ENCODE measurements around the gene SLC7A1.

The SLC7A1 gene

DNA sequence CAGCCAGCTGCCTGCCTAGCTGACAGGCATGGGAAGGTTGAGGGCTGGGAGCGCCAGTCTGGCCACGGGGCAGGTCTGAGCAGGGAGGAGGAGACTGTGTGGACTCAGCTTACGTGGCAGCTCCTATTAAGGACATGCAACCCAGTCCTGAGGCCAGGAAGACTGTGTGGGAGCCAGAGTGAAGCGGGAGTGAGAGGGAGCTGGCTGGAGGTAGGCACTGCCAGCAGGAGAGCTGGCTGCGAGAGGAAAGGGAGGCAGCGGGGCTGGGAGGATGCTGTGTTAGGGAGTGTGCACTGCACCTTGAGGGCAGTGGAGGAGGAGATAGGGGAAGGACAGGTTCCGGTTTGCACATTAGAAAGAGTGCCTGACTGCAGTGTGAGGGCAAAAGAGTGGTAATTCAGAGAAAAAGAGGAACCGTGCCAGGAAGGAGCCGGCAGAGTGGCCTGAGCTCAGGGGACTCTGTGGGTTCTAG, 99.2 kb downstream of the SLC7A1 start:
- no peak overlapping the region for H4K8ac ChIP-seq (ENCODE audit: low read length)
- no peaks in the 10 kb centered on the region for H3K79me1 ChIP-seq (replicated peaks; ENCODE audit: low read length, poor library complexity, severe bottlenecking)
- no peak overlapping the region for H3K27ac ChIP-seq (ENCODE audit: low read length, poor library complexity, severe bottlenecking)
- H2BK120ac ChIP-seq (ENCODE audit: low read depth, low read length) = no peak overlapping the region
- peak overlapping the region in 1 of 2 experiments; percentile 68 for H3K14ac ChIP-seq (ENCODE audit: low read length in 2 of 2)
- peak overlapping the region; percentile 23 for H4K91ac ChIP-seq (ENCODE audit: low read length)
- no peak overlapping the region for H2BK5ac ChIP-seq (ENCODE audit: low read depth, low read length, poor library complexity, severe bottlenecking)
- no peak overlapping the region for H3K4me3 ChIP-seq (ENCODE audit: insufficient read depth in 1 of 2, low read depth in 1 of 2, low read length in 2 of 2)
- no peaks in the 10 kb centered on the region for H3K9me3 ChIP-seq (ENCODE audit: control insufficient read depth, low read length)
- H3K27me3 ChIP-seq (ENCODE audit: control insufficient read depth in 1 of 2, insufficient read depth in 1 of 2, low read length in 2 of 2) = peaks cover 12 to 22% of the 10 kb centered on the region in 2 experiments
- no peak for DNase-seq
- H3K18ac ChIP-seq (ENCODE audit: low read depth in 1 of 2, low read length in 2 of 2) = peak overlapping the region in 1 of 2 experiments; percentile 14
- H2AFZ ChIP-seq (ENCODE audit: low read depth, low read length) = no peak overlapping the region
- H3K36me3 ChIP-seq (ENCODE audit: control insufficient read depth in 1 of 2, insufficient read depth in 2 of 2, low read depth in 1 of 2, low read length in 2 of 2) = no peaks in the 10 kb centered on the region
- peak overlapping the region in 1 of 2 experiments; percentile 16 for H3K23ac ChIP-seq (ENCODE audit: low read length in 2 of 2)
- 92% methylated on average over 9 of the region's 9 CpGs for WGBS
- H3K4me1 ChIP-seq (ENCODE audit: control insufficient read depth, insufficient read depth, low read depth, low read length) = peaks cover 30% of the 10 kb centered on the region
- no peak overlapping the region for H2AK5ac ChIP-seq (ENCODE audit: low read length, severe bottlenecking)
- no peak overlapping the region for H2BK15ac ChIP-seq (ENCODE audit: low read depth, poor library complexity, severe bottlenecking)
- no peak overlapping the region for H3K9ac ChIP-seq (ENCODE audit: low read length)
- H3K4me2 ChIP-seq (ENCODE audit: low read length, poor library complexity, severe bottlenecking) = no peak overlapping the region
- H3K4ac ChIP-seq (ENCODE audit: low read depth in 1 of 2, low read length in 2 of 2) = no peak overlapping the region
- peak overlapping the region in 1 of 2 experiments; percentile 7 for H2BK12ac ChIP-seq (ENCODE audit: low read length in 2 of 2)

DNA sequence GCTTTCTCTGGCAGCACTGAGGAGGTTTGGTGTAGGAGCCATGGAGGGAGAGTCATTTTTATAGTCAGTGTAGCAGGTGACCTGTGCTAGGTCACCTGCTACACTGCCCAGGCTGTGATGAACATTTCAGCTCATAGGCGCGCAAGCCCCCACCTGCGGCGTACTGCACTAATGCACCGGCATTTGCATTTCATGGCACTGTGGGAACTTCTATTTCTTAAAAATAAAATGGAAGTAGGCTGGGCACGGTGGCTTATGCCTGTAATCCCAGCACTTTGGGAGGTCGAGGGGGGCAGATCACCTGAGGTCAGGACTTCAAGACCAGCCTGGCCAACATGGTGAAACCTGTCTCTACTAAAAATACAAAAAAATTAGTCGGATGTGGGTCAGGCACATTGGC, 101.0 kb downstream of the SLC7A1 start:
- Histone ChIP-seq H4K91ac (ENCODE audit: low read length) (no peak overlapping the region), H3K9ac (ENCODE audit: low read length) (no peak overlapping the region), H2AFZ (ENCODE audit: low read depth, low read length) (no peak overlapping the region), H3K79me1 (replicated peaks; ENCODE audit: low read length, poor library complexity, severe bottlenecking) (no peaks in the 10 kb centered on the region), H4K8ac (ENCODE audit: low read length) (no peak overlapping the region), H2BK120ac (ENCODE audit: low read depth, low read length) (no peak overlapping the region), H3K4me2 (ENCODE audit: low read length, poor library complexity, severe bottlenecking) (no peak overlapping the region), H3K27me3 (ENCODE audit: control insufficient read depth in 1 of 2, insufficient read depth in 1 of 2, low read length in 2 of 2) (peaks cover 12 to 20% of the 10 kb centered on the region in 2 experiments), H3K23ac (ENCODE audit: low read length in 2 of 2) (no peak overlapping the region), H3K14ac (ENCODE audit: low read length in 2 of 2) (no peak overlapping the region), H3K4me3 (ENCODE audit: insufficient read depth in 1 of 2, low read depth in 1 of 2, low read length in 2 of 2) (no peak overlapping the region), H2BK15ac (ENCODE audit: low read depth, poor library complexity, severe bottlenecking) (no peak overlapping the region), H3K4me1 (ENCODE audit: control insufficient read depth, insufficient read depth, low read depth, low read length) (peaks cover 22% of the 10 kb centered on the region), H3K9me3 (ENCODE audit: control insufficient read depth, low read length) (no peaks in the 10 kb centered on the region), H2AK5ac (ENCODE audit: low read length, severe bottlenecking) (no peak overlapping the region), H3K4ac (ENCODE audit: low read depth in 1 of 2, low read length in 2 of 2) (no peak overlapping the region), H2BK5ac (ENCODE audit: low read depth, low read length, poor library complexity, severe bottlenecking) (no peak overlapping the region), H3K18ac (ENCODE audit: low read depth in 1 of 2, low read length in 2 of 2) (no peak overlapping the region), H3K36me3 (ENCODE audit: control insufficient read depth in 1 of 2, insufficient read depth in 2 of 2, low read depth in 1 of 2, low read length in 2 of 2) (no peaks in the 10 kb centered on the region), H2BK12ac (ENCODE audit: low read length in 2 of 2) (no peak overlapping the region), H3K27ac (ENCODE audit: low read length, poor library complexity, severe bottlenecking) (no peak overlapping the region)
- WGBS = 96% methylated on average over 8 of the region's 8 CpGs
- no peak for DNase-seq

- Histone ChIP-seq H3K14ac (ENCODE audit: low read length in 2 of 2) (no peak overlapping the region), H3K4me2 (ENCODE audit: low read length, poor library complexity, severe bottlenecking) (no peak overlapping the region), H2AK5ac (ENCODE audit: low read length, severe bottlenecking) (no peak overlapping the region), H3K9me3 (ENCODE audit: control insufficient read depth, low read length) (no peaks in the 10 kb centered on the region), H3K79me1 (replicated peaks; ENCODE audit: low read length, poor library complexity, severe bottlenecking) (no peaks in the 10 kb centered on the region), H2BK5ac (ENCODE audit: low read depth, low read length, poor library complexity, severe bottlenecking) (no peak overlapping the region), H4K91ac (ENCODE audit: low read length) (no peak overlapping the region), H2BK12ac (ENCODE audit: low read length in 2 of 2) (no peak overlapping the region), H3K27me3 (ENCODE audit: control insufficient read depth in 1 of 2, insufficient read depth in 1 of 2, low read length in 2 of 2) (peaks cover 12 to 18% of the 10 kb centered on the region in 2 experiments), H3K4me3 (ENCODE audit: insufficient read depth in 1 of 2, low read depth in 1 of 2, low read length in 2 of 2) (no peak overlapping the region), H4K8ac (ENCODE audit: low read length) (no peak overlapping the region), H2BK15ac (ENCODE audit: low read depth, poor library complexity, severe bottlenecking) (no peak overlapping the region), H3K4me1 (ENCODE audit: control insufficient read depth, insufficient read depth, low read depth, low read length) (peaks cover 22% of the 10 kb centered on the region), H3K18ac (ENCODE audit: low read depth in 1 of 2, low read length in 2 of 2) (no peak overlapping the region), H3K36me3 (ENCODE audit: control insufficient read depth in 1 of 2, insufficient read depth in 2 of 2, low read depth in 1 of 2, low read length in 2 of 2) (no peaks in the 10 kb centered on the region), H3K23ac (ENCODE audit: low read length in 2 of 2) (no peak overlapping the region), H2AFZ (ENCODE audit: low read depth, low read length) (no peak overlapping the region), H3K4ac (ENCODE audit: low read depth in 1 of 2, low read length in 2 of 2) (no peak overlapping the region), H3K27ac (ENCODE audit: low read length, poor library complexity, severe bottlenecking) (no peak overlapping the region), H2BK120ac (ENCODE audit: low read depth, low read length) (no peak overlapping the region), H3K9ac (ENCODE audit: low read length) (no peak overlapping the region)
- no peak for DNase-seq
- WGBS = 93% methylated on average over 2 of the region's 4 CpGs
These were observed 101.7 kb downstream of the SLC7A1 start for GRCh38 chr13:29493796-29494195.

DNA sequence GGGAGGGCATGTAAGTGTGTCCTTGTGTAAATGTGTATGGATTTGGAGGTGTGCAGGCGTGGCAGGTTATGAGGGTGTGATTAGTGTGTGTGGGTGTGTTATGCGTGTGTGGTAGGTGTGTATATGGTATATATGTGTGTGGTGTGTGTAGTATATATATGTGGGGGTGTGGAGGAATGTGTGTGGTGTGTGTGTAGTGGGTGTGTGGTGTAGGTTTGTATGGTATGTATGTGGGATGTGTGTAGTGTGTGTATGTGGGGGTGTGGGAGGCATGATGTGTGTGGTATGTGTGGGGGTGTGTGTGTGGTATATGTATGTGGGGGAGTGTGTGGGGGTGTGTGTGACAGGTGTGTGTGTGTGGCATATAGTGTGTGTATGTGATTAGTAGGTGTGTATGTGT, 104.2 kb downstream of the SLC7A1 start:
- Histone ChIP-seq H3K14ac (ENCODE audit: low read length in 2 of 2) (peak overlapping the region in 1 of 2 experiments; percentile 98), H3K23ac (ENCODE audit: low read length in 2 of 2) (no peak overlapping the region), H4K91ac (ENCODE audit: low read length) (peak overlapping the region; percentile 47), H3K9ac (ENCODE audit: low read length) (no peak overlapping the region), H2BK12ac (ENCODE audit: low read length in 2 of 2) (peak overlapping the region in 1 of 2 experiments; percentile 79), H3K4me2 (ENCODE audit: low read length, poor library complexity, severe bottlenecking) (no peak overlapping the region), H2BK120ac (ENCODE audit: low read depth, low read length) (no peak overlapping the region), H3K18ac (ENCODE audit: low read depth in 1 of 2, low read length in 2 of 2) (peak overlapping the region in 1 of 2 experiments; percentile 92), H3K36me3 (ENCODE audit: control insufficient read depth in 1 of 2, insufficient read depth in 2 of 2, low read depth in 1 of 2, low read length in 2 of 2) (no peaks in the 10 kb centered on the region), H3K9me3 (ENCODE audit: control insufficient read depth, low read length) (no peaks in the 10 kb centered on the region), H2AK5ac (ENCODE audit: low read length, severe bottlenecking) (no peak overlapping the region), H2BK5ac (ENCODE audit: low read depth, low read length, poor library complexity, severe bottlenecking) (no peak overlapping the region), H3K27me3 (ENCODE audit: control insufficient read depth in 1 of 2, insufficient read depth in 1 of 2, low read length in 2 of 2) (peaks cover 24% of the 10 kb centered on the region in 2 experiments), H3K27ac (ENCODE audit: low read length, poor library complexity, severe bottlenecking) (no peak overlapping the region), H2AFZ (ENCODE audit: low read depth, low read length) (no peak overlapping the region), H2BK15ac (ENCODE audit: low read depth, poor library complexity, severe bottlenecking) (no peak overlapping the region), H3K79me1 (replicated peaks; ENCODE audit: low read length, poor library complexity, severe bottlenecking) (no peaks in the 10 kb centered on the region), H3K4ac (ENCODE audit: low read depth in 1 of 2, low read length in 2 of 2) (no peak overlapping the region), H4K8ac (ENCODE audit: low read length) (peak overlapping the region; percentile 14), H3K4me1 (ENCODE audit: control insufficient read depth, insufficient read depth, low read depth, low read length) (peaks cover 11% of the 10 kb centered on the region), H3K4me3 (ENCODE audit: insufficient read depth in 1 of 2, low read depth in 1 of 2, low read length in 2 of 2) (no peak overlapping the region)
- no peak for DNase-seq
- WGBS = 66% methylated on average over 2 of the region's 2 CpGs
